Endometrial microvascular endothelial cells (primary cell): ENCODE measurements around the gene DRC1. TPM values are rescaled to one million over a fixed set of nuclear protein-coding genes. Genes with fewer than 3 reads are reported as not detected.

Source experiments
- in situ Hi-C: cut with HindIII; loops from 2 replicates; pipeline ENCODE4 v1.10.0; 2017; ENCODE audit warnings: low sequenced_read_pairs, low pct_unique_long_range_greater_than_20kb; ENCODE audit errors: inconsistent ontology term
- total RNA-seq: library from RNA; depleted of rRNA; stranded (reverse); fragments of >200 nt; gene quantifications from one replicate; pipeline ENCODE4 v1.2.3, GENCODE V29; 2015; ENCODE audit errors: inconsistent ontology term

Gene DRC1
- total RNA-seq, 1 donor from 2014 or later, result not detected

- in situ Hi-C loops, result no loop called here
Observed at GRCh38 chr2:26394694-26395093, 7.0 kb upstream of the DRC1 start.

- in situ Hi-C loops, result no loop called here
Observed at GRCh38 chr2:26395394-26395793, 6.3 kb upstream of the DRC1 start.

GRCh38 chr2:26396734-26397298, 4.9 kb upstream of the DRC1 start:
- in situ Hi-C loops, result no loop called here

- in situ Hi-C loops, result no loop called here
Observed at GRCh38 chr2:26399771-26400376, 1.8 kb upstream of the DRC1 start.

- in situ Hi-C loops, result no loop called here
Observed at GRCh38 chr2:26400723-26401122, 997 bp upstream of the DRC1 start.

GRCh38 chr2:26407526-26407925, 5.8 kb downstream of the DRC1 start:
- in situ Hi-C loops, result no loop called here

- in situ Hi-C loops, result no loop called here
Observed at GRCh38 chr2:26409785-26410184, 8.1 kb downstream of the DRC1 start.

GRCh38 chr2:26410764-26411243, 9.1 kb downstream of the DRC1 start:
- in situ Hi-C loops, result no loop called here

- in situ Hi-C loops, result no loop called here
Observed at GRCh38 chr2:26411419-26411818, 9.7 kb downstream of the DRC1 start.

- in situ Hi-C loops, result no loop called here
Observed at GRCh38 chr2:26412091-26412673, 10.5 kb downstream of the DRC1 start.

- in situ Hi-C loops, result no loop called here
Observed at GRCh38 chr2:26414311-26414710, 12.6 kb downstream of the DRC1 start.

- in situ Hi-C loops, result no loop called here
Observed at GRCh38 chr2:26421961-26422360, 20.2 kb downstream of the DRC1 start.

GRCh38 chr2:26422947-26423629, 21.4 kb downstream of the DRC1 start:
- in situ Hi-C loops, result no loop called here

- in situ Hi-C loops, result no loop called here
Observed at GRCh38 chr2:26423750-26424149, 22.0 kb downstream of the DRC1 start.

GRCh38 chr2:26424221-26424620, 22.5 kb downstream of the DRC1 start:
- in situ Hi-C loops, result no loop called here

- in situ Hi-C loops, result no loop called here
Observed at GRCh38 chr2:26428846-26429245, 27.1 kb downstream of the DRC1 start.

- in situ Hi-C loops, result no loop called here
Observed at GRCh38 chr2:26429779-26430578, 28.3 kb downstream of the DRC1 start.

- in situ Hi-C loops, result no loop called here
Observed at GRCh38 chr2:26430826-26431225, 29.1 kb downstream of the DRC1 start.

- in situ Hi-C loops, result no loop called here
Observed at GRCh38 chr2:26432363-26432762, 30.6 kb downstream of the DRC1 start.
